Measurements from ENCODE around the gene UBL5.
A peak's percentile ranks its signal among the peaks of the same experiment; 100 is the strongest.

UBL5 gene

DNA sequence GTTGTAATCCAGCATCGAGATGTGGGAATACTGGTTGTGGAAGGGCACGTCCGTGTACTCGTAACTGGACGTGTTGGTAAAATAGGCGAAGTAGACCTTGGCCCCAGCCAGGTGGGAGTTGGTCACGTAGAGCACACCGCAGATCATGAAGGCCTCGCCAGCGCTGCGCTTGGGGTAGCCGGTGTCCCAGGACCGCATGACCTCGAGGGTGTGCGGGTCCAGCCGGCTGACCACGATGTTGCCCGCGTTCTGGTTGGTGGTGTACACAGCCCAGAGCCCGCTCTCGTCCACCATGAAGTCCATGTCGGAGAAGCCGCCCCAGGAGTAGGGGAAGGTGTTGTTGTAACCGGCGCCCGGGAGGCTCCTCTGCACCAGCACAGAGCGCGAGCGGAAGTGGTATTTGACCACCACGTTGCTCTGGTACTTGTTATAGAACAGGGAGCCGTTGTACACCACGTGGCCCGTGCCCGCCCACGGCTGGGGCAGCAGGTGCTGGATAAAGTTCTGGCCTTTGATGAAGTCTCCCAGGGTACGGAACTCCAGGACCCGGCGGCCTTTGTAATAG is 26.6 kb downstream of the UBL5 start:
- no peak overlapping the region for H3K27ac Mint-ChIP-seq
- H3K4me3 Mint-ChIP-seq, result no peak overlapping the region
- peaks cover 17% of the 10 kb centered on the region in 2 donors for H3K36me3 Mint-ChIP-seq

DNA sequence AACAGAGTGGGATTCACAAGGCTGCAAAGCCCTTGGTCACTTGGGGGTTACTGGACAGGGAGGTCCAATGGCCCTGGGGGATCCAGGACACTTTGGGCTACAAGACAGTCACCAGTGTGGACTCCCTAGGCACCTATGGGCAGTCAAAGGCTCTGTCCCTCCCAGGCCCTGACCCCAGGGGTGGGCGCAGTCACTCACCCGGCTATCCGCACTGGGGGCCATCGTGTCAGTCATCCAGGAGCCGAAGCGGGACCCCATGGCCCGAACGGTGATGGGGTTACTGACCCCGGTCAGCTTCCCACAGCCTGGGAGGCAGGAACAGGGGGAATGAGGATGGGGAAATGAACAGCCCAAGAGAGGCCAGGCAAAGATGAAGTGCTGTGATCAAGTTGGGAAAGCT is 28.9 kb downstream of the UBL5 start:
- peaks cover 0 to 5% of the 10 kb centered on the region in 2 donors for H3K9me3 Mint-ChIP-seq
- no peaks in the 10 kb centered on the region for H3K27me3 Mint-ChIP-seq
- H3K36me3 Mint-ChIP-seq, result peaks cover 12 to 18% of the 10 kb centered on the region in 2 donors
- H3K4me3 Mint-ChIP-seq, result no peak overlapping the region
- DNase-seq (no peak), ATAC-seq (replicated peaks) (no peak)
- no peak overlapping the region for H3K27ac Mint-ChIP-seq
- H3K4me1 Mint-ChIP-seq, result peaks cover 12 to 23% of the 10 kb centered on the region in 2 donors

More for the DNA sequence above, 26.6 kb downstream of the UBL5 start:
- DNase-seq, result no peak
- H3K27me3 Mint-ChIP-seq, result no peaks in the 10 kb centered on the region
- no peak for ATAC-seq (replicated peaks)
- H3K4me1 Mint-ChIP-seq, result peaks cover 12 to 23% of the 10 kb centered on the region in 2 donors
- H3K9me3 Mint-ChIP-seq, result peaks cover 0 to 5% of the 10 kb centered on the region in 2 donors

DNA sequence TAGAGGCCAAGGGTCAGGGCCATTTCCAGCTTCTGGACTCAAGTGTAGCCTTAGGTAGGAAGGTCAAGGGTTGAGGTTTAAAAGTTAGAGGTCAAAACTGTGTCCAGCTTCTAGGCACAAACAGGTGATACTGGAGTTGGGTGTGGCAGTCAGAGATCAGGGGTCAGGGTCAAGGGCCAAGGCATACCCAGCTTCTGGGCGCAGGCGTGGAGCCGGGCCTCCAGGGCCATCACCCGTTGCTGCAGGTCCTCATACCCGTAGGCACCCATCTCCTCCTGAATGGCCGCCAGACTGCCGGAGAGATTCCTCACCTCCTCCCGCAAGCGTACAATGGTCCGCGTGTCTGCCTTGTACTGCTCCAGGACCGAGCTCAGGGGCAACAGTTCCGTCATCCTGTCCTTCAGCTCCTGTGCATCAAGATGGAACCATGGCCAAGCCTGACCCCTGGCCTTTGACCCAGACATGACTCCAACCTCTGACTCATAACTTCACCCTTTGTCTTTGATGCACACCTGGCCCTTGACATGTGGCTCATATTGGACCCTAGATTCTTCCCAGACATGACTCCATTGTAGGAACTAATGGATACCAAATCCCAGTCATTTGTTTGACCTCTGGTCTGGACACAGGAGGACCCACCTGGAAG is 29.5 kb downstream of the UBL5 start:
- no peak overlapping the region for H3K27ac Mint-ChIP-seq
- no peak overlapping the region for H3K4me3 Mint-ChIP-seq
- no peak for ATAC-seq (replicated peaks)
- H3K4me1 Mint-ChIP-seq, result peaks cover 12 to 23% of the 10 kb centered on the region in 2 donors
- peaks cover 0 to 5% of the 10 kb centered on the region in 2 donors for H3K27me3 Mint-ChIP-seq
- no peak for DNase-seq
- peaks cover 0 to 5% of the 10 kb centered on the region in 2 donors for H3K9me3 Mint-ChIP-seq
- peaks cover 12 to 15% of the 10 kb centered on the region in 2 donors for H3K36me3 Mint-ChIP-seq

DNA sequence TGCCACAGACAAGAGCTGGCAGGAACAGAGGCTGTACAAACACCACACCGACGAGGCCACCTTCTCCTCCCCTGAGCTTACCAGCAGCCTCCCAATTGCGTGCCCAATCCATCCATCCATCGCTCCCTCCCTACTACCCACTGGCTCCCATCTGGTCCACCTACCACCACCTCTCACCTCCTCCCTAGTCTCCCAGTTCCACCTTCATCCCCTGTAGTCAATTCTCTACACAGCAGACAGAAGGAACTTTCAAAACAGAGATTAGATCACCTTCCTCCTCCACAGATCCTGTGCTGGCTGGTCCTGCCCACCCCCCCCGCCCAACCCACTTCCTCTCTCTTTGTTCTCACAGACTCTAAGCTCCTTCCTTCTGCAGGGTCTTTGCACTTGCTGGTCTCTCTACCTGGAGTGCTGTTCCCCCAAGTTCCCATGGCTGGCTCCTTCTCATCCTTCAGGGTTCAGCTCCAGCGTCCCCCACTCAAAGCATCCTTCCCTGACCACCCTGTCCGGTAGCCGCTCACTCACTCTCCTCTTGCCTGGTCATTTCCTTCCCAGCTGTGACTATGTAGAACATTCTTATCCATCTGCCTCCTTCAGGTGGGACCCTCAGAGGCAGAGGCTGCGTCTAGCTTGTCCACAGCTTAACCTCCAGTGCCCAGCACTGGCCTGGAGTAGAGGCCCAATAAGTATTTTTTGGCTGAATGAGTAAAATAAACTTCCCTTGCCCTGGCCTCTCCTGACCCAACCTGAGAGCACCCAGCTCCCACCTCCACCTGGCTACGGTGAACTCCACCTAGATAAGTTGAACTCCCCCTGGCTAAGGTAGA is 30.4 kb downstream of the UBL5 start:
- Mint-ChIP-seq H3K4me3 (no peak overlapping the region), H3K36me3 (peaks cover 12% of the 10 kb centered on the region in 2 donors), H3K4me1 (peaks cover 12 to 23% of the 10 kb centered on the region in 2 donors), H3K27ac (no peak overlapping the region), H3K9me3 (peaks cover 0 to 5% of the 10 kb centered on the region in 2 donors), H3K27me3 (peaks cover 0 to 5% of the 10 kb centered on the region in 2 donors)
- ATAC-seq (replicated peaks), result peak; percentile 36 to 47
- DNase-seq, result no peak

DNA sequence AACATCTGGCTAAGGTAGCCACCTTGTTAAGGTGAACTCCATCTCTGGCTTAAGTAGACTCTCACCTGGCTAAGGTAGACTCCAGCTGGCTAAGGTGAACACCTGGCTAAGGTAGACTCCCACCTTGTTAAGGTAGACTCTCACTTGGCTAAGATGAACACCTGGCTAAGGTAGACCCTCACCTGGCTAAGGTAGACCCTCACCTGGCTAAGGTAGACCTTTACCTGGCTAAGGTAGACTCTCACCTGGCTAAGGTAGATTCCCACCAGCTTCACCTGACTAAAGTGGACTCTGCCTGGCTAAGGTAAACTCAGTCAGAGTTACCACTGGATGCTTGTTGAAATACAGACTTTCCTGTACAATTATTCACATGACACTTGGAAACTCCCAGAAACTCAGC is 31.0 kb downstream of the UBL5 start:
- Mint-ChIP-seq H3K27me3 (peaks cover 0 to 5% of the 10 kb centered on the region in 2 donors), H3K4me1 (peaks cover 12 to 23% of the 10 kb centered on the region in 2 donors), H3K4me3 (no peak overlapping the region), H3K36me3 (peaks cover 11% of the 10 kb centered on the region in 2 donors), H3K9me3 (peaks cover 0 to 3% of the 10 kb centered on the region in 2 donors), H3K27ac (no peak overlapping the region)
- no peak for ATAC-seq (replicated peaks)
- DNase-seq, result no peak

DNA sequence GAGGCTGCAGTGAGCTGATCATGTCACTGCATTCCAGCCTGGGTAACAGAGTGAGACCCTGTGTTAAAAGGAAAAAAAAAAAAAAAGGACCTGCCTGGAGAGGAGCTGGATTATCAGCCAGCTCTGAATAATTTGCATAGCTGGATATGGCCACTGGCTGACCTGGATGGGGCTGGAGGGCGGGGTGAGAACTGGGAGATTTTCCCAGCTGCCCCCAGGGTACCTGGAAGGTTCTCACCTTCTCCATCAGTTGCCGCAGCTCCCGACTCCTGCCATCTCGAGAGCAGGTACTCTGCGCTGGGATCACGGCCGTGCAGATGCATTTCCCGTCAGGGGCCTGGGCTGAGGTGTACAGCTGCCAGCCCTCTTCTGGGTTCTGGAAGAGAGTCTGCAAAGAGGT is 32.7 kb downstream of the UBL5 start:
- ATAC-seq (replicated peaks) (no peak), DNase-seq (no peak)
- no peaks in the 10 kb centered on the region for H3K9me3 Mint-ChIP-seq
- no peak overlapping the region for H3K27ac Mint-ChIP-seq
- peaks cover 0 to 5% of the 10 kb centered on the region in 2 donors for H3K27me3 Mint-ChIP-seq
- peaks cover 12 to 23% of the 10 kb centered on the region in 2 donors for H3K4me1 Mint-ChIP-seq
- H3K4me3 Mint-ChIP-seq, result no peak overlapping the region
- peaks cover 5 to 8% of the 10 kb centered on the region in 2 donors for H3K36me3 Mint-ChIP-seq

DNA sequence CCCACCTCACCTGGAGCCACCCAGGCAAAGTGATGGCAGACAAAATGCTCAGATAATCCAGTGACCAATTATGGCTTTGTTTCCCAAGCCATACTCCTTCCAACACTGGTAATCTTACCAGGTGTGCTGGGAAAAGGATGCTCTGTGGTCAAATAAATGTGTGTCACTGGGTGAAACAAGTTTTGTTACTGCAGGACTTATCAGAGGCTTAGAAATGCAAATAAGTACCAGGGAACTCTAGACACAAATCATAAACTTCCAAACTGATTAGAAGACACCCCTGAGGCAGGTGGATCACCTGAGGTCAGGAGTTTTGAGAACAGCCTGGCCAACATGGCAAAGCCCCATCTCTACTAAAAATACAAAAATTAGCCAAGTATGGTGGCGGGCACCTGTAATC is 33.8 kb downstream of the UBL5 start:
- H3K4me3 Mint-ChIP-seq, result no peak overlapping the region
- no peaks in the 10 kb centered on the region for H3K9me3 Mint-ChIP-seq
- no peak overlapping the region for H3K27ac Mint-ChIP-seq
- H3K4me1 Mint-ChIP-seq, result peaks cover 12 to 23% of the 10 kb centered on the region in 2 donors
- ATAC-seq (replicated peaks) (no peak), DNase-seq (no peak)
- H3K27me3 Mint-ChIP-seq, result peaks cover 0 to 5% of the 10 kb centered on the region in 2 donors
- H3K36me3 Mint-ChIP-seq, result peaks cover 5 to 8% of the 10 kb centered on the region in 2 donors

DNA sequence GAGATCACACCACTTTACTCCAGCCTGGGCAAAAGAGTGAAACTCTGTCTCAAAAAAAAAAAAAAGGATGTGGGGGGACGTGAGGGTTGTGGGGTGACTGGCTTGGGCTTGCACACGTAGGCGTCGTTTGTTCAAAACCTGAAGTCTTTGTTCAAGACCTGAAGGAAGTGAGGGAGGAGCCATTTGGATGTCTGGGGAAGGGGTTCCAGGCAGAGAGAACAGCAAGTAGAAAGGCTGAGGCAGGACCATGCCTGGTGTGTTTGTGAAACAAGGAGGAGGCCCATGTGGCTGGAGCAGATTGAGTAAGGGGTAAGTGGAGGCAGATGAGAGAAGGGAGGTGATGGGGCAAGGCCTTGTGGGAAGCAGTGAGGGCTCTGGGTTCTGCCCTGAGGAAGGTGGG is 35.2 kb downstream of the UBL5 start:
- DNase-seq, result no peak
- H3K4me3 Mint-ChIP-seq, result no peak overlapping the region
- H3K36me3 Mint-ChIP-seq, result peaks cover 2 to 6% of the 10 kb centered on the region in 2 donors
- ATAC-seq (replicated peaks), result no peak
- peaks cover 5 to 8% of the 10 kb centered on the region in 2 donors for H3K4me1 Mint-ChIP-seq
- peak overlapping the region; percentile 68 for H3K27ac Mint-ChIP-seq
- H3K27me3 Mint-ChIP-seq, result peaks cover 0 to 5% of the 10 kb centered on the region in 2 donors
- no peaks in the 10 kb centered on the region for H3K9me3 Mint-ChIP-seq

DNA sequence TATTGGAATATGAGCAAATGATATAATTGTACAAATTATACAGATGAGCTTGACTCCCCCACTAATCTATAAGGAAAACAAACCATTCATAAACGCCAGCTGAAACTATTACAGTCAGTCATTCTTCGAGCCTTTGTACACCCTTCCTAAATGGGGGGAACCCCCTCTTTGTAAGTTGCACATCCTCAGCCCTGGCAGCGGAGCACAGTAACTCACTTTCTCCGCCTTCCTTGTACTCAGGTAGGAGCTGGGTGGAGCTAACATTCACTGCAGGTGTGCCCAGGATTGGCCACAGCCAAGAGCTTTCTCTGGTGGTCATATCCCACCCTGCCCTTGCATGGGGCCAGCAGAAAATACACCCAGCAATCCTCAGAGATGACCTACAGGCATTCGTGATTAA is 36.0 kb downstream of the UBL5 start:
- Mint-ChIP-seq H3K27ac (no peak overlapping the region), H3K4me1 (peaks cover under 1 to 1% of the 10 kb centered on the region in 2 donors), H3K27me3 (peaks cover 0 to 5% of the 10 kb centered on the region in 2 donors), H3K36me3 (peaks cover 0 to 2% of the 10 kb centered on the region in 2 donors), H3K9me3 (no peaks in the 10 kb centered on the region), H3K4me3 (no peak overlapping the region)
- DNase-seq (no peak), ATAC-seq (replicated peaks) (no peak)

DNA sequence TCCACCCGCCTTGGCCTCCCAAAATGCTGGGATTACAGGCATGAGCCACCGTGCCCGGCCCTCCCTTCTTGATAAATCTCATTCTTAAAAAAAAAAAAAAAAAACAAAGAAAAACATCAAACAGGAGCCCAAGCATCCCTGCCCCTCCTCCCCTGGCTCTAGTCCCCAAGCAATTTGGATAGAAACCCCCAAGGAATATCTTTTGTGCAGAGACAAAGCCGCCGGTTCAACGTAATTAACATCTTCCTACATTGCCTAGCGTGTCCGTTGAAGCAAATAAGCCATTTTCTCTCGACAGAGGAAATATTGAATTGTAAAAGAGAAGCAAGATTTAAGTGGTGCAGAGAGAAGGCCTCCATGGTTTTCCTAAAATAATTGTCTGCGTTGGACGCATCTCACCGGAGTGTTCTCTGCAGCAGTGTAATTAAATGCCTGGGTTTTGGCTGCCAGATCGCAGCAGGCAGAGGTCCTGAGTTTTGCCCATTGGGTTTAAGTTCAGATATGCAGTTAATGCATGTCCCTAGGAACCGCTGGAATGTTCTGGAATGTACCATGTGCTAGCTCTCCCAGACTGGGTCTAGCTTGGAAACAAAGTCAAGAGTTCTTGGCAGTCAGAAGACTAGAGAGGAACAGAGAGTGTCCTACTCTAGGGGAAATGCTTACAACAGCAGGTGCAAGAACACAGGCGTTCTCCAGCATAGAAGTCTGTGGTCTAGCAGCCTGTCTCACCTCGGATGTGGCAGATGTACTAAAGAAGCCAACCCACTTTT is 38.2 kb downstream of the UBL5 start:
- Mint-ChIP-seq H3K9me3 (no peaks in the 10 kb centered on the region), H3K4me1 (no peaks in the 10 kb centered on the region), H3K27ac (no peak overlapping the region), H3K4me3 (no peak overlapping the region), H3K27me3 (peaks cover 0 to 11% of the 10 kb centered on the region in 2 donors), H3K36me3 (peaks cover 0 to 2% of the 10 kb centered on the region in 2 donors)
- DNase-seq, result no peak
- peak; percentile 39 to 45 for ATAC-seq (replicated peaks)

DNA sequence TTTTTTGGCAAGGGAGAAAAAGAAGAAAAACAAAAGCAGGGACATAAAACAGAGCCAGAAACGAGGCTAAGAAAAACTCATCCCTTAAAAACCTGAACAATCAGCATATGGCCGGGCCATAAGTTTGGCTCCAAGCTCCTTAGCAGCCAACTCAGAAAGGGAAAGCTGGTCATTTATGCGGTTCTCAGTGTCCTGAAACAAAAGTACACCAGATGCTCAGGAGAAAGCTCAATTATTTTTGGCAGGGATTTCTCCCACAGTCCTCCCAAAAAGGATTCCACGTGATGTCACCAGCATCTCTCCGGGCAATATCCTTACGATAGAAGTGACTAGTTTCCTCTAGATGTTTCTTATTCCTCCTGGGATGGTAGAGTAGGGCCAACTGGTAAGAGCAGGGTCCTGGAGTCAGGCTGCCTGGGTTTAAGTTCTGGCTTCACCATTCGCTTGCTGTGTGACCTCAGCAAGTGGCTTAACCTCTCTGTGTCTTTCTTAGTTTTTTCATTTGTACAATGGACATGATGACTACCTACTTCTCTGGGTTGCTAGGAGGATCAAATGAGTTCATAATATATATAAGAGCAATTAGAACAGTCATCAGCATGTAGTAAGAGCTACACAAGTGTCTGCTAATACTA is 41.4 kb downstream of the UBL5 start:
- Mint-ChIP-seq H3K36me3 (no peaks in the 10 kb centered on the region), H3K27ac (no peak overlapping the region), H3K4me3 (no peak overlapping the region), H3K27me3 (peaks cover 6% of the 10 kb centered on the region in 2 donors), H3K4me1 (no peaks in the 10 kb centered on the region), H3K9me3 (no peaks in the 10 kb centered on the region)
- DNase-seq (no peak), ATAC-seq (replicated peaks) (no peak)

DNA sequence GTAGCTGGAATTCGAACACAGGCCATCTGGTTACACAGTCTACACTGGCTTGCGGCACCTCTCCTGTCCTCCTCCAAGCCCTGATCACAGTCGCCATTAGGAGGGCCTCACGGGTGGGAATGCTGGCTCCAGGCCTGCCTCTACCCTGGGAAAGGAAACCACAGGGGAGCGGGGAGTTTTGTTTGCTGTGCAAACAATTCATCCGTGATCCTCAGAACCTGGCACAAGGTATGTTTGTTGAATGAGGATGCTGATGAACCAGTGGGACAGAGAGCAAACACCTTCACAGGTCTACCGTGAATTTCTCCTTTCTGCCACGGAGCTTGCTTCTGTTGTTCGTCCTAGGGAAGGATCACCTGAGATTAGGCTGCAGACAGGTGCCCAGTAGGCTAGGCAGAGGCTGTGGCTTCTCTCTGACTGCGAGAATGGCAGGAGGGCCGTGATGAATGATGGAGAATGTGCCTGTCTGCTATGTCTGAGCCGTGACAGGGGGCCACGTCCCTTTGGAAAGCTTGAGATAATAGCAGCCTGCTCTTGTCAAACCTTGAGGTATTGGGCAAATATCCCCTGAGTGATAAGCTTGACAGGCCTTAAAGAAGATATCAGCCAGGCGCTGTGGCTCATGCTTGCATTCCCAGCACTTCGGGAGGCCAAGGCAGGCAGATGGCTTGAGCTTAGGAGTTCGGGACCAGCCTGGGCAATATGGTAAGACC is 44.1 kb downstream of the UBL5 start:
- ATAC-seq (replicated peaks), result no peak
- DNase-seq, result no peak
- no peak overlapping the region for H3K27ac Mint-ChIP-seq
- peaks cover 17% of the 10 kb centered on the region in 2 donors for H3K27me3 Mint-ChIP-seq
- H3K4me3 Mint-ChIP-seq, result no peak overlapping the region
- H3K4me1 Mint-ChIP-seq, result no peaks in the 10 kb centered on the region
- H3K9me3 Mint-ChIP-seq, result no peaks in the 10 kb centered on the region
- no peaks in the 10 kb centered on the region for H3K36me3 Mint-ChIP-seq

DNA sequence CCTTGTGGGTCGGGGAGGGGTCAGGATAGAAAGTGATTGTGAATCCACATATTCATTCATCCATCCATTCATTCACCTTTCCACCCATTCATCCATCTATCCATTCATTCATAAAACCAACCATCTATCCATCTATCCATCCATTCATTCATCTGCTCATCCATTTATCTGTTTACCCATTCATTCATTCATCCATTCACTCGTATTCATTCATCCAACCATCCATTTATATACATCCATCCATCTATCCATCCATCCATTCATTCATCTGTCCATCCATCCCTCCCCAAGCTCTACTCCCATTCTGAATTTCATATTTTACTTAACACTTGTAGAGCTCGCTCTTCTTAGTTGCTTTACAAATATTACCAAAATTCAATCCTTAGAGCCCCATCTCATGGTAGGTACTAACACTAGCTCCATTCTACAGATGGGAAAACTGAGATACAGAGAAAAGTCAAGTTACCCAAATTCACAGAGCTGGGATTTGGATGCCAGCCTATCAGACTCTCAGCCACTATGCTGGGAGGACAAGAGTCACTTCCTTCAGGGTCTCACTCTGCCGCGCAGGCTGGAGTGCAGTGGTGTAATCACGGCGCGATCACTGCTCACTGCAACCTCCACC is 45.0 kb downstream of the UBL5 start:
- H3K36me3 Mint-ChIP-seq, result no peaks in the 10 kb centered on the region
- H3K9me3 Mint-ChIP-seq, result no peaks in the 10 kb centered on the region
- ATAC-seq (replicated peaks), result no peak
- H3K4me1 Mint-ChIP-seq, result no peaks in the 10 kb centered on the region
- no peak for DNase-seq
- H3K27me3 Mint-ChIP-seq, result peaks cover 17% of the 10 kb centered on the region in 2 donors
- H3K27ac Mint-ChIP-seq, result no peak overlapping the region
- H3K4me3 Mint-ChIP-seq, result no peak overlapping the region

Data from stimulated activated naive B cell treated with anti-CD40 and anti-IgM and Interleukin-4, amounts not matched to agents 10 μg/mL and 1 μg/mL and 100 μg/mL, for 72 hours (primary cell).